ENCODE measurements around the gene MIB1. TPM values are rescaled to one million over a fixed set of nuclear protein-coding genes. Genes with fewer than 3 reads are reported as not detected.

Gene MIB1
- total RNA-seq, 2 donors from 2014 or later: 30.0 to 34.7 TPM

- H3K36me3 ChIP-seq: no peaks in the 10 kb centered on the region
- DNase-seq (ENCODE audit: low spot score): no peak
- no peak for TF ChIP-seq POLR2AphosphoS5 (IDR thresholded peaks at IDR 0.05)
- no peak for TF ChIP-seq CTCF (IDR thresholded peaks at IDR 0.05)
- no peak for TF ChIP-seq POLR2A (IDR thresholded peaks at IDR 0.05)
- peaks cover 5% of the 10 kb centered on the region for H3K4me1 ChIP-seq (replicated peaks)
- H3K27me3 ChIP-seq (replicated peaks; ENCODE audit: insufficient read depth): no peaks in the 10 kb centered on the region
- 55% methylated on average over 5 of the region's 5 CpGs for WGBS
- intact Hi-C loops (cut with DNase I): loop anchor here (5.0 kb wide), 3 partner anchors 40 to 90 kb away; partner anchors contain the start of gene ABHD3
- no peaks in the 10 kb centered on the region for H3K9me3 ChIP-seq
- H3K27ac ChIP-seq: no peak overlapping the region
- H3K4me3 ChIP-seq: peak overlapping the region; percentile 89 to 98
Measured at GRCh38 chr18:21742315-21742687, 1.7 kb downstream of the MIB1 start.

GRCh38 chr18:21743166-21743832 lies 2.7 kb downstream of the MIB1 start:
- no peak for DNase-seq (ENCODE audit: low spot score)
- Histone ChIP-seq H3K36me3 (no peaks in the 10 kb centered on the region), H3K4me3 (no peak overlapping the region), H3K27ac (no peak overlapping the region), H3K9me3 (no peaks in the 10 kb centered on the region), H3K27me3 (replicated peaks; ENCODE audit: insufficient read depth) (no peaks in the 10 kb centered on the region), H3K4me1 (replicated peaks) (peaks cover 11% of the 10 kb centered on the region)
- 73% methylated on average over 7 of the region's 7 CpGs for WGBS
- intact Hi-C loops (cut with DNase I): loop anchor here (5.0 kb wide), 3 partner anchors 41 to 89 kb away; partner anchors contain the start of gene ABHD3
- TF ChIP-seq CTCF (IDR thresholded peaks at IDR 0.05) (no peak), POLR2AphosphoS5 (IDR thresholded peaks at IDR 0.05) (no peak), POLR2A (IDR thresholded peaks at IDR 0.05) (no peak)

DNA sequence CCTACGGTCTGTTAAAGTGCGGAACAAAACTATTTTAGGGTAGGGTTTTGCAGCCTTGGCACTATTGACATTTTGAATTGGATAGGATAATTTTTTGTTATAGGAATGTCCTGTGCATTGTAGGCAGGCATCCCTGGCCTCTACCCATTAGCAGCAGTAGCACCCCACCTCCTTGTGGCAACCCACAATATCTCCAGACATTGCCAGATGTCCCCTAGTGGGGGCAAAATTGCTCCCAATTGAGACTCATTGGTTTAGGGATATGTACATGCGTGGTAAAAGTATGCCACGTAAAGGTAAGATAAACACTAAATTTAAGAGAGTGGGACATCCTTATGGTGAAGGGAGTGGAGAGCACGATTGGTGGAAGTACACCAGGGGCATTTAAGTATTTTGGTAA lies 4.6 kb downstream of the MIB1 start:
- TF ChIP-seq POLR2AphosphoS5 (IDR thresholded peaks at IDR 0.05) (no peak), POLR2A (IDR thresholded peaks at IDR 0.05) (no peak), CTCF (IDR thresholded peaks at IDR 0.05) (no peak)
- H3K4me1 ChIP-seq (replicated peaks): peaks cover 11% of the 10 kb centered on the region
- no peaks in the 10 kb centered on the region for H3K36me3 ChIP-seq
- WGBS: 93% methylated on average over 5 of the region's 5 CpGs
- H3K27ac ChIP-seq: no peak overlapping the region
- no peak for DNase-seq (ENCODE audit: low spot score)
- intact Hi-C loops (cut with DNase I): no loop called here
- H3K4me3 ChIP-seq: no peak overlapping the region
- no peaks in the 10 kb centered on the region for H3K27me3 ChIP-seq (replicated peaks; ENCODE audit: insufficient read depth)
- H3K9me3 ChIP-seq: no peaks in the 10 kb centered on the region

GRCh38 chr18:21747268-21747667 lies 6.7 kb downstream of the MIB1 start:
- H3K4me1 ChIP-seq (replicated peaks): peaks cover 11% of the 10 kb centered on the region
- no peak overlapping the region for H3K4me3 ChIP-seq
- H3K36me3 ChIP-seq: no peaks in the 10 kb centered on the region
- no peak overlapping the region for H3K27ac ChIP-seq
- no peak for DNase-seq (ENCODE audit: low spot score)
- intact Hi-C loops (cut with DNase I): no loop called here
- WGBS: 59% methylated on average over 2 of the region's 2 CpGs
- no peaks in the 10 kb centered on the region for H3K9me3 ChIP-seq
- no peaks in the 10 kb centered on the region for H3K27me3 ChIP-seq (replicated peaks; ENCODE audit: insufficient read depth)
- TF ChIP-seq POLR2A (IDR thresholded peaks at IDR 0.05) (no peak), CTCF (IDR thresholded peaks at IDR 0.05) (no peak), POLR2AphosphoS5 (IDR thresholded peaks at IDR 0.05) (no peak)
